GM18517 (cell line): ENCODE results near the gene ZNF688.
"Not testable (repeated sequence)": the region's sequence is repeated elsewhere in the genome, so short reads cannot be mapped to it uniquely, and the experiment has no call there.

ENCODE experiments used
- ATAC-seq: cut with Tn5 transposase; IDR thresholded peaks from one replicate; pipeline ENCODE4 v1.9.1; 2021; ENCODE audit warnings: mild to moderate bottlenecking, moderate library complexity; ENCODE audit not compliant: unreplicated experiment

ZNF688 gene

GRCh38 chr16:30557957-30558788, 13.3 kb downstream of the ZNF688 start, which contains the start of gene ZNF764:
ZNF764 (minus strand) TSS chr16:30558374; CDS start chr16:30558182, 192 bp downstream.
- ATAC-seq: peak; percentile 86

- ATAC-seq: peak; percentile 14
Measured at GRCh38 chr16:30557707-30557956, 13.9 kb downstream of the ZNF688 start.

GRCh38 chr16:30556125-30556473, 15.4 kb downstream of the ZNF688 start:
- no peak for ATAC-seq

GRCh38 chr16:30555315-30556124, 16.0 kb downstream of the ZNF688 start:
- no peak for ATAC-seq

GRCh38 chr16:30554557-30555314, 16.8 kb downstream of the ZNF688 start:
- ATAC-seq: no peak

- ATAC-seq: no peak
Measured at GRCh38 chr16:30553393-30553899, 18.1 kb downstream of the ZNF688 start.

- ATAC-seq: no peak
Measured at GRCh38 chr16:30552956-30553355, 18.6 kb downstream of the ZNF688 start.

- no peak for ATAC-seq
Measured at GRCh38 chr16:30551781-30552180, 19.7 kb downstream of the ZNF688 start.

GRCh38 chr16:30548416-30549253, 22.9 kb downstream of the ZNF688 start:
- ATAC-seq: no peak

GRCh38 chr16:30546115-30546514, 25.4 kb downstream of the ZNF688 start:
- ATAC-seq: no peak

GRCh38 chr16:30543067-30543466, 28.4 kb downstream of the ZNF688 start:
- no peak for ATAC-seq

GRCh38 chr16:30541502-30542329, 29.8 kb downstream of the ZNF688 start:
- ATAC-seq: no peak

- not testable (repeated sequence) for ATAC-seq
Measured at GRCh38 chr16:30540916-30541464, 30.5 kb downstream of the ZNF688 start.

- ATAC-seq: not testable (repeated sequence)
Measured at GRCh38 chr16:30539986-30540526, 31.5 kb downstream of the ZNF688 start.

- ATAC-seq: no peak
Measured at GRCh38 chr16:30539000-30539964, 32.2 kb downstream of the ZNF688 start.

- ATAC-seq: not testable (repeated sequence)
Measured at GRCh38 chr16:30536391-30537024, 35.0 kb downstream of the ZNF688 start.

GRCh38 chr16:30535777-30536190, 35.7 kb downstream of the ZNF688 start:
- no peak for ATAC-seq
